Measurements from ENCODE around the gene CCDC82.

GRCh38 chr11:96309016-96309642 lies 80.6 kb downstream of the CCDC82 start:
- no peak for TF ChIP-seq POLR2A (IDR thresholded peaks at IDR 0.05; ENCODE audit: low read depth, low read length)
- no peak for TF ChIP-seq POLR2AphosphoS5 (IDR thresholded peaks at IDR 0.05; ENCODE audit: low read depth, low read length)
- TF ChIP-seq TAF1 (IDR thresholded peaks at IDR 0.05; ENCODE audit: borderline replicate concordance, low read depth, low read length): no peak

All from GM12892 (cell line).